ENCODE data around the gene RNH1. TPM values are rescaled to one million over a fixed set of nuclear protein-coding genes. Genes with fewer than 3 reads are reported as not detected.

RNH1 gene
- total RNA-seq, 1 experiment from 2014 or later, result 59.0 TPM

GRCh38 chr11:461626-462025 lies 45.4 kb downstream of the RNH1 start:
- POLR2A ChIA-PET, result no interaction called here
- no peaks in the 10 kb centered on the region for H3K9me3 Mint-ChIP-seq

GRCh38 chr11:460331-461199 lies 46.5 kb downstream of the RNH1 start:
- no peak for DNase-seq (ENCODE audit: low spot score)
- Mint-ChIP-seq H3K9me3 (no peaks in the 10 kb centered on the region), H3K4me1 (peaks cover 26% of the 10 kb centered on the region), H3K27ac (peak overlapping the region; percentile 84), H3K4me3 (no peak overlapping the region), H3K27me3 (ENCODE audit: low read depth) (no peaks in the 10 kb centered on the region), H3K36me3 (peaks cover 9% of the 10 kb centered on the region; the same call in 1 of the 2 replicates)
- ATAC-seq, result no peak
- ChIA-PET CTCF (no interaction called here), POLR2A (no interaction called here)
- no peak for TF ChIP-seq SOX15 (CRISPR knock-in tag; IDR thresholded peaks at IDR 0.05)
- TF ChIP-seq NFATC4 (CRISPR knock-in tag; IDR thresholded peaks at IDR 0.05), result no peak
- no peak for TF ChIP-seq SP1 (CRISPR knock-in tag; conservative IDR thresholded peaks at IDR 0.05)
- TF ChIP-seq ETV6 (CRISPR knock-in tag; IDR thresholded peaks at IDR 0.05), result no peak
- no peak for TF ChIP-seq ZNF121 (CRISPR knock-in tag; IDR thresholded peaks at IDR 0.05)
- no peak for TF ChIP-seq EMX1 (CRISPR knock-in tag; IDR thresholded peaks at IDR 0.05)
- no peak for TF ChIP-seq ATF6 (CRISPR knock-in tag; IDR thresholded peaks at IDR 0.05)
- no peak for TF ChIP-seq TP53 (CRISPR knock-in tag; IDR thresholded peaks at IDR 0.05)
- TF ChIP-seq SMAD3 (CRISPR knock-in tag; IDR thresholded peaks at IDR 0.05; ENCODE audit: borderline replicate concordance), result no peak
- TF ChIP-seq CBFB (CRISPR knock-in tag; IDR thresholded peaks at IDR 0.05; ENCODE audit: low read depth), result no peak
- TF ChIP-seq STAT6 (CRISPR knock-in tag; conservative IDR thresholded peaks at IDR 0.05; ENCODE audit: low read depth), result no peak
- no peak for TF ChIP-seq ARID4B (CRISPR knock-in tag; IDR thresholded peaks at IDR 0.05; ENCODE audit: borderline replicate concordance)

More at GRCh38 chr11:461626-462025, 45.4 kb downstream of the RNH1 start:
- no peak for TF ChIP-seq ZNF423 (CRISPR knock-in tag; IDR thresholded peaks at IDR 0.05)
- TF ChIP-seq CREB1 (CRISPR knock-in tag; IDR thresholded peaks at IDR 0.05), result no peak
- no peak for TF ChIP-seq PRDM15 (CRISPR knock-in tag; IDR thresholded peaks at IDR 0.05)
- TF ChIP-seq CBFB (CRISPR knock-in tag; IDR thresholded peaks at IDR 0.05; ENCODE audit: low read depth), result no peak
- no peak for TF ChIP-seq SP1 (CRISPR knock-in tag; conservative IDR thresholded peaks at IDR 0.05)
- DNase-seq (ENCODE audit: low spot score), result no peak
- Mint-ChIP-seq H3K27ac (no peak overlapping the region), H3K36me3 (peaks cover 16% of the 10 kb centered on the region), H3K4me3 (no peak overlapping the region), H3K27me3 (ENCODE audit: low read depth) (no peaks in the 10 kb centered on the region), H3K4me1 (peaks cover 22% of the 10 kb centered on the region)
- ATAC-seq, result no peak
- CTCF ChIA-PET, result no interaction called here
